GM12892 (cell line): Measurements from ENCODE around the gene ASGR1.
"Not testable (repeated sequence)": the region's sequence is repeated elsewhere in the genome, so short reads cannot be mapped to it uniquely, and the experiment has no call there.

Experiments used
- DNase-seq: peaks from one replicate; pipeline ENCODE4 v3.0.0; 2011; ENCODE audit not compliant: insufficient read length
- FAIRE-seq: peaks from 2 replicates; lab custom pipeline; 2011; peaks lifted over from hg19 to GRCh38; lab: Jason Lieb, UNC
- POLR2A ChIP-seq: IDR thresholded peaks from 2 replicates; pipeline ENCODE4 v1.6.1; 2011; ENCODE audit warnings: low read depth, low read length, control low read depth
- POLR2AphosphoS5 ChIP-seq: IDR thresholded peaks from 2 replicates; pipeline ENCODE4 v1.6.1; 2011; ENCODE audit warnings: low read depth, low read length, control low read depth
- TAF1 ChIP-seq: IDR thresholded peaks from 2 replicates; pipeline ENCODE4 v1.6.1; 2011; ENCODE audit warnings: low read depth, mild to moderate bottlenecking, control low read depth, low read length, borderline replicate concordance

Gene ASGR1

GRCh38 chr17:7166873-7167272 is 12.3 kb downstream of the ASGR1 start:
- DNase-seq (no peak), FAIRE-seq (no peak)
- TF ChIP-seq POLR2AphosphoS5 (no peak), TAF1 (no peak), POLR2A (no peak)

- not testable (repeated sequence) for FAIRE-seq, DNase-seq
Measured at GRCh38 chr17:7159571-7159970, 19.6 kb downstream of the ASGR1 start.

- not testable (repeated sequence) for FAIRE-seq, DNase-seq
Measured at GRCh38 chr17:7158424-7158823, 20.7 kb downstream of the ASGR1 start.

- no peak for TF ChIP-seq POLR2AphosphoS5
- no peak for TF ChIP-seq POLR2A
- TF ChIP-seq TAF1, result no peak
- no peak for DNase-seq
- no peak for FAIRE-seq
Measured at GRCh38 chr17:7156342-7156940, 22.7 kb downstream of the ASGR1 start.

- DNase-seq (no peak), FAIRE-seq (no peak)
- TF ChIP-seq POLR2AphosphoS5 (no peak), POLR2A (no peak), TAF1 (no peak)
Measured at GRCh38 chr17:7147772-7148171, 31.4 kb downstream of the ASGR1 start.

GRCh38 chr17:7146115-7146514 is 33.1 kb downstream of the ASGR1 start:
- DNase-seq, result no peak
- TF ChIP-seq TAF1 (no peak), POLR2A (no peak), POLR2AphosphoS5 (no peak)

GRCh38 chr17:7144213-7144612 is 35.0 kb downstream of the ASGR1 start:
- TF ChIP-seq POLR2AphosphoS5 (no peak), TAF1 (no peak), POLR2A (no peak)
- no peak for DNase-seq
- FAIRE-seq, result no peak

More at GRCh38 chr17:7146115-7146514, 33.1 kb downstream of the ASGR1 start:
- FAIRE-seq, result no peak

GRCh38 chr17:7141824-7142223 is 37.3 kb downstream of the ASGR1 start:
- DNase-seq (no peak), FAIRE-seq (no peak)
- TF ChIP-seq POLR2A (no peak), POLR2AphosphoS5 (no peak), TAF1 (no peak)

- FAIRE-seq (no peak), DNase-seq (no peak)
- TF ChIP-seq POLR2AphosphoS5, result no peak
- TF ChIP-seq POLR2A, result no peak
- no peak for TF ChIP-seq TAF1
Measured at GRCh38 chr17:7139400-7139799, 39.8 kb downstream of the ASGR1 start.

GRCh38 chr17:7138800-7139381 is 40.3 kb downstream of the ASGR1 start:
- TF ChIP-seq POLR2AphosphoS5 (no peak), POLR2A (no peak), TAF1 (no peak)
- no peak for DNase-seq

GRCh38 chr17:7137171-7137943 is 41.8 kb downstream of the ASGR1 start:
- no peak for TF ChIP-seq POLR2A
- TF ChIP-seq TAF1, result no peak
- TF ChIP-seq POLR2AphosphoS5, result no peak
- no peak for DNase-seq
- FAIRE-seq, result no peak

More at GRCh38 chr17:7138800-7139381, 40.3 kb downstream of the ASGR1 start:
- FAIRE-seq, result no peak

GRCh38 chr17:7136266-7136877 is 42.8 kb downstream of the ASGR1 start:
- FAIRE-seq (peak; percentile 83), DNase-seq (no peak)

GRCh38 chr17:7133916-7134315 is 45.3 kb downstream of the ASGR1 start:
- DNase-seq (no peak), FAIRE-seq (no peak)
- TF ChIP-seq POLR2AphosphoS5 (no peak), POLR2A (no peak)

More at GRCh38 chr17:7136266-7136877, 42.8 kb downstream of the ASGR1 start:
- TF ChIP-seq POLR2A, result no peak
- TF ChIP-seq TAF1, result no peak
- TF ChIP-seq POLR2AphosphoS5, result no peak
